GM18909 (cell line): ENCODE data around the gene USP1.

ENCODE experiments used
- ATAC-seq: cut with Tn5 transposase; IDR thresholded peaks from one replicate; pipeline ENCODE4 v1.9.1; 2021; ENCODE audit warnings: mild to moderate bottlenecking; ENCODE audit not compliant: unreplicated experiment, poor library complexity

Gene USP1

GRCh38 chr1:62476525-62477219 is 39.8 kb downstream of the USP1 start:
- ATAC-seq: no peak

- no peak for ATAC-seq
Observed at GRCh38 chr1:62481681-62482080, 44.8 kb downstream of the USP1 start.

GRCh38 chr1:62484824-62485468 is 48.1 kb downstream of the USP1 start:
- ATAC-seq: no peak

- no peak for ATAC-seq
Observed at GRCh38 chr1:62487956-62488355, 51.1 kb downstream of the USP1 start.

- ATAC-seq: no peak
Observed at GRCh38 chr1:62492521-62492920, 55.7 kb downstream of the USP1 start.

- no peak for ATAC-seq
Observed at GRCh38 chr1:62493656-62494055, 56.8 kb downstream of the USP1 start.

GRCh38 chr1:62494137-62494536 is 57.3 kb downstream of the USP1 start:
- no peak for ATAC-seq

- ATAC-seq: no peak
Observed at GRCh38 chr1:62500210-62500609, 63.4 kb downstream of the USP1 start.
